ENCODE data around the gene TM4SF5. TPM values are rescaled to one million over a fixed set of nuclear protein-coding genes. Genes with fewer than 3 reads are reported as not detected.

Gene TM4SF5
- total RNA-seq, 2 donors from 2014 or later, result 1.8 to 2.0 TPM

DNA sequence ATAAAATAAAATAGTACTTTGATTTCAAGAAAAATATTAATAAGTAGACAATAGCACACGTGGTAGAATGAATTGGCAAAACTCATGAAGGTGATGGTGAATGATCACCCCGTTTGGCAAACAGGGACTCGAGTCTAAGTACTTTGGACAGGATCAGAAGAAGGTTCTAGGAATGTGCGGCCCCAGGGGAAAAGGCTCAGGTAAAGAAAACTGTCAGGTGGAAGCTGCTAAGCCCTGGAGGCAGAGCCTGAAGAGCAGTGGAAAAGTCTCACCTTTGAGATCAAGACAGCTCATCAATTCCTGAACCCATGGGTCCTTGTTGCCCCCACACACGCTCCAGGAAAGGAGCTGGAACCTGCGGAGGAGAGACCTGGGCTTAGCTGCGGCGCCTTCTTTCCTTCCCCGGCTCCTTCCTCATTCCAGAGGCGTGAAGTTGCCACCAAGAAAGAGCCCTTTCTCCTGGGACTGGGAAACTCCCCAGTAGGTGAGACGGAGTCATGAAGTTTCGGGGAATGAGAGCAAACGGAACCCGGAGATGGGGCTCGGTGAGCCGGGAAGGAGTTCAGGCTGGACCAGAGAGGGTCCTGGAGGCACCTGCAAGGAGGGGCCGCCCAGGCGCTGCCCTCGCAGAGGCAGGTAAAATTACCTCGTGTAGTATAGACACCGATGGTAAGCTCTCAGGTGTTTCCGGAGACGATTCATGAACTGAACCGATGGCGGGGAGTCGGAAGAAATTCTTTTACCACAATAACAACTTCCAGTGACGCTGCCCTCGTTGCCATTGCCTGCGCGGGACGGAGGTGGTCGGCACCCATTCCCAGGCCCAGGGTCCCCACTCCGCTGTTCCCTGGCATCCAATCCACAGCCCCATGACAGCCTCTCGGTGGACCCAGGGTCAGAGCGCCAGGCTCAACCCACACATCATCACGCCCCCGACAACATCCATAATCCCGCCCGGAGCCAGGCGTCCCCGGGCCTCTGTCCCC, 33.3 kb upstream of the TM4SF5 start:
- Histone ChIP-seq H3K36me3 (replicated peaks in 1 of 2; ENCODE audit: insufficient read depth in 1 of 2, low read depth in 2 of 2) (no peaks in the 10 kb centered on the region), H3K4me3 (peak overlapping the region; percentile 29 to 32), H3K27ac (peak overlapping the region; percentile 28 to 72 (median 64)), H3K27me3 (no peaks in the 10 kb centered on the region), H3K9me3 (no peaks in the 10 kb centered on the region), H3K4me1 (peaks cover 13% of the 10 kb centered on the region)
- peak; percentile 35 for ATAC-seq
- intact Hi-C loops (cut with DNase I), result no loop called here
- peak in 3 of 4 donors; percentile 41 to 47 (median 45) for DNase-seq
- TF ChIP-seq, protein P1, sequence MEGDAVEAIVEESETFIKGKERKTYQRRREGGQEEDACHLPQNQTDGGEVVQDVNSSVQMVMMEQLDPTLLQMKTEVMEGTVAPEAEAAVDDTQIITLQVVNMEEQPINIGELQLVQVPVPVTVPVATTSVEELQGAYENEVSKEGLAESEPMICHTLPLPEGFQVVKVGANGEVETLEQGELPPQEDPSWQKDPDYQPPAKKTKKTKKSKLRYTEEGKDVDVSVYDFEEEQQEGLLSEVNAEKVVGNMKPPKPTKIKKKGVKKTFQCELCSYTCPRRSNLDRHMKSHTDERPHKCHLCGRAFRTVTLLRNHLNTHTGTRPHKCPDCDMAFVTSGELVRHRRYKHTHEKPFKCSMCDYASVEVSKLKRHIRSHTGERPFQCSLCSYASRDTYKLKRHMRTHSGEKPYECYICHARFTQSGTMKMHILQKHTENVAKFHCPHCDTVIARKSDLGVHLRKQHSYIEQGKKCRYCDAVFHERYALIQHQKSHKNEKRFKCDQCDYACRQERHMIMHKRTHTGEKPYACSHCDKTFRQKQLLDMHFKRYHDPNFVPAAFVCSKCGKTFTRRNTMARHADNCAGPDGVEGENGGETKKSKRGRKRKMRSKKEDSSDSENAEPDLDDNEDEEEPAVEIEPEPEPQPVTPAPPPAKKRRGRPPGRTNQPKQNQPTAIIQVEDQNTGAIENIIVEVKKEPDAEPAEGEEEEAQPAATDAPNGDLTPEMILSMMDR (IDR thresholded peaks at IDR 0.05), result no peak
- peak in 2 of 3 donors; percentile 20 to 53 for TF ChIP-seq POLR2A (IDR thresholded peaks at IDR 0.05)
- WGBS, 2 donors, result 18 to 38% methylated on average over 17 to 41 of the region's 41 CpGs

DNA sequence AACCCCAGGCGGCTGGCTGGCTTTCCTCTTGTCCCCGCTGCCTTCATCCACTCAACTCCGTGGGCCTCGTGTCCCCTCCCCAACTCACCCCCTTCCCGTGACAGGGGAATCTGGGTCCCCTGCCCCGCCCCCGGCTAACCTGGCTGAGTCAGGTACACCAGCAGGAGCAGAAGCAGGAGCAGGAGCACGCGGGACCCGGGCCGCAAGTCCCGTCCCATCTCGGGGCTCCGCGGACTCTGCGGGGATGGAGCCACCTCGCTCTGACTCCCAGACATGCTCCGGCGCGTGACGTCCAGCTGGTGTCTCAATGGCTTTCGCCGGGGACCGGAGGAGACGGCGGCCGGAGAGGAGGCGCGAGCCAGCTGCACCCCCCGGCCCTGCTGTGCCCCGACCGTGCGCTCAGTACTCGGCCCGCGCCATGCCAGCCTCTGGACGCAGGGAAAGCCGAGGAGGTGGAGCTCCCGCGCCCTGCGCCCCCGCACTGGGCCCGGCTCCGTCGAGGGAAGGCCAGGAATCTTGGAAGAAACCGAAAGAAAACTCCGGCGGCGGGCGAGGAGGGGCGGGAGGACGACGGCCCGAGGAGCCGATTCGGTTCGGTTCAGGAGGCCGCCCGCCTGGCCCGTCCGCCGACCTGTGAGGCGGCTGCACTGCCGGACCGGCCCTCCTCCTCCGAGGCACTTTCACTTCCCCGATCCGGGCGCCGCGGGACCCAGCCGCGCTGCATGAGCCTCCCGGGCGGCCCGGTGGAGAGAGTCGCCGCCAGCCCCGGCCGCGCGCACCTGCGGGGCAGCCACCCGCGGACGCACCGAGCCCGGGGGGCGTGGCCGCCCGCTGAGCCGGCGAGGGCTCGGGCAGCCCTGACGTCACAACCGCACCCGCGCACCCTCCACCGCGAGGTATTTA, 32.3 kb upstream of the TM4SF5 start, which contains the start of the genes CXCL16 and ZMYND15:
CXCL16 (minus strand) TSS at position 807 of the 903 bp plus-strand sequence; CDS start at position 218, 589 bp downstream.
ZMYND15 (plus strand) TSS at position 712 of the 903 bp plus-strand sequence. CDS start 716 bp downstream, outside the sequence.
- Histone ChIP-seq H3K27ac (peak within 1 kb of the TSS; percentile 28 to 72 (median 64)), H3K4me3 (peak within 1 kb of the TSS; percentile 29 to 32), H3K9me3 (no peaks in the 10 kb centered on the region), H3K4me1 (peaks cover 13% of the 10 kb centered on the region), H3K27me3 (peaks cover 0 to under 1% of the 10 kb centered on the region in 2 donors), H3K36me3 (replicated peaks in 1 of 2; ENCODE audit: insufficient read depth in 1 of 2, low read depth in 2 of 2) (no peaks in the 10 kb centered on the region)
- ATAC-seq (peak; percentile 70), DNase-seq (peak; percentile 50 to 71 (median 66))
- intact Hi-C loops (cut with DNase I), result no loop called here
- 0% methylated on average over 2 to 98 of the region's 100 CpGs for WGBS, 2 donors
- TF ChIP-seq, protein P1 (IDR thresholded peaks at IDR 0.05), result peak in 1 of 7 experiments; percentile 6
- peak; percentile 37 to 59 (median 48) for TF ChIP-seq POLR2A (IDR thresholded peaks at IDR 0.05)

DNA sequence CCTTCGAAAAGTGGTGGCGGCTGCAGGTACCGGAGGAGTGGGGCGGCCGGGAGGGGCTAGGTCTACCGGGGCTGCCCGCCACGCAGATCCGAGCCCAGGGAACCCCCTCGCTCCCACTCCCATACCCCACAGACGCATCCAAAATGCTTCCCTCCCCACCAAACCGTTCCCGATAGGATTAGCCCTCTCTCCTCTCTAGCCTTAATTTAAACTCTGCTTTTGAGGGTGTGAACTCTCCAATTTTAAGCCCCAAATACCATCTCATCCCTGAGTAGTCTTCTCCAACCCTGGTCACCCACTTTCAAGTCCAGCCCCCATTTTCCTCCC, 31.7 kb upstream of the TM4SF5 start:
- H3K4me3 ChIP-seq, result peak overlapping the region in 1 of 2 donors; percentile 32
- H3K27me3 ChIP-seq, result peaks cover 0 to 7% of the 10 kb centered on the region in 2 donors
- DNase-seq (no peak), ATAC-seq (no peak)
- peaks cover 13% of the 10 kb centered on the region for H3K4me1 ChIP-seq
- no peak for TF ChIP-seq POLR2A (IDR thresholded peaks at IDR 0.05)
- TF ChIP-seq, protein P1 (IDR thresholded peaks at IDR 0.05), result no peak
- intact Hi-C loops (cut with DNase I), result no loop called here
- H3K27ac ChIP-seq, result peak overlapping the region; percentile 28 to 72 (median 64)
- no peaks in the 10 kb centered on the region for H3K36me3 ChIP-seq (replicated peaks in 1 of 2; ENCODE audit: insufficient read depth in 1 of 2, low read depth in 2 of 2)
- H3K9me3 ChIP-seq, result no peaks in the 10 kb centered on the region
- WGBS, 2 donors, result 0 to 15% methylated on average over 2 to 13 of the region's 13 CpGs

DNA sequence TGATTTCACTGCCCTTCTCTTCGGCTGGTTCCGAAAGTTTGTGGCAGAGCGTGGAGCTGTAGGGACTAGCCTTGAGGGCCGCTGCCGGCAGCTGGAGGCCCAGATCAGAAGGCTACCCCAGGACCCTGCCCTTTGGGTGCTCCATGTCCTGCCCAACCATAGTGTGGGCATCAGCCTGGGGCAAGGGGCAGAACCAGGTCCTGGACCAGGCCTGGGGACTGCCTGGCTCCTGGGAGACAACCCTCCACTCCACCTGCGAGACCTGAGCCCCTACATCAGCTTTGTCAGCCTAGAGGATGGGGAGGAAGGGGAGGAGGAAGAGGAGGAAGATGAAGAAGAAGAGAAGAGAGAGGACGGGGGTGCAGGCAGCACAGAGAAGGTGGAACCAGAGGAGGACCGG, 31.1 kb upstream of the TM4SF5 start:
- WGBS, 2 donors, result 96 to 97% methylated on average over 6 to 8 of the region's 8 CpGs
- Histone ChIP-seq H3K27ac (peak overlapping the region in 1 of 4 donors; percentile 72), H3K27me3 (peaks cover 0 to 13% of the 10 kb centered on the region in 2 donors), H3K4me3 (no peak overlapping the region), H3K4me1 (peaks cover 19% of the 10 kb centered on the region), H3K36me3 (replicated peaks in 1 of 2; ENCODE audit: insufficient read depth in 1 of 2, low read depth in 2 of 2) (no peaks in the 10 kb centered on the region), H3K9me3 (no peaks in the 10 kb centered on the region)
- ATAC-seq (no peak), DNase-seq (no peak)
- intact Hi-C loops (cut with DNase I), result no loop called here
- no peak for TF ChIP-seq POLR2A (IDR thresholded peaks at IDR 0.05)
- TF ChIP-seq, protein P1 (IDR thresholded peaks at IDR 0.05), result no peak
